ENCODE results near the gene C6orf52. TPM values are rescaled to one million over a fixed set of nuclear protein-coding genes. Genes with fewer than 3 reads are reported as not detected.

C6orf52 gene
- total and polyA plus RNA-seq, 9 of the 15 experiments (the other 6 are each of a cell fraction or from before 2014, with no cell fraction given), result 6.7 to 37.0 (median 11.1) TPM

DNA sequence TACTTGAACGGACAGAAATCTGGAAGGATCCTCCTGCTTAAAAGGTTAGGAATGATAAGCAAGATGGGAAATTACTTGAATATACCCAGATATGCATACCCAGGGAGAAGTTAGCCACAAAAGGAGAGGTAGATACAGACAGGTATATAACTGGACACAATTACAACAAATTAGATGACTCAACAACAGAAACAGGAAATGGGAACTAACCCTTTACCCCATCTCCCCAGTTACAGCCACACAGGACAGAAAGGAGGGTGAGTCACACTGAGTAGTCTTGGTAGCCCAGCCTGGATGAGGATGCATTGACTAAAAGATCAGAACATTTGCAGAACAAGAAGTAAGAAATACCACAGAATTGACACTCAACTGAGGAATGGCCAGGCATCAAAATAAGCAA, 61.2 kb downstream of the C6orf52 start (continued):
- TF ChIP-seq, protein P1, sequence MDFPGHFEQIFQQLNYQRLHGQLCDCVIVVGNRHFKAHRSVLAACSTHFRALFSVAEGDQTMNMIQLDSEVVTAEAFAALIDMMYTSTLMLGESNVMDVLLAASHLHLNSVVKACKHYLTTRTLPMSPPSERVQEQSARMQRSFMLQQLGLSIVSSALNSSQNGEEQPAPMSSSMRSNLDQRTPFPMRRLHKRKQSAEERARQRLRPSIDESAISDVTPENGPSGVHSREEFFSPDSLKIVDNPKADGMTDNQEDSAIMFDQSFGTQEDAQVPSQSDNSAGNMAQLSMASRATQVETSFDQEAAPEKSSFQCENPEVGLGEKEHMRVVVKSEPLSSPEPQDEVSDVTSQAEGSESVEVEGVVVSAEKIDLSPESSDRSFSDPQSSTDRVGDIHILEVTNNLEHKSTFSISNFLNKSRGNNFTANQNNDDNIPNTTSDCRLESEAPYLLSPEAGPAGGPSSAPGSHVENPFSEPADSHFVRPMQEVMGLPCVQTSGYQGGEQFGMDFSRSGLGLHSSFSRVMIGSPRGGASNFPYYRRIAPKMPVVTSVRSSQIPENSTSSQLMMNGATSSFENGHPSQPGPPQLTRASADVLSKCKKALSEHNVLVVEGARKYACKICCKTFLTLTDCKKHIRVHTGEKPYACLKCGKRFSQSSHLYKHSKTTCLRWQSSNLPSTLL (IDR thresholded peaks at IDR 0.05), result no peak
- no peak for TF ChIP-seq FOXA3 (CRISPR knock-in tag; conservative IDR thresholded peaks at IDR 0.05 in 1 of 2, IDR thresholded peaks at IDR 0.05 in 1 of 2)
- no peak for TF ChIP-seq ZNF197 (CRISPR knock-in tag; IDR thresholded peaks at IDR 0.05; ENCODE audit: low read depth)

DNA sequence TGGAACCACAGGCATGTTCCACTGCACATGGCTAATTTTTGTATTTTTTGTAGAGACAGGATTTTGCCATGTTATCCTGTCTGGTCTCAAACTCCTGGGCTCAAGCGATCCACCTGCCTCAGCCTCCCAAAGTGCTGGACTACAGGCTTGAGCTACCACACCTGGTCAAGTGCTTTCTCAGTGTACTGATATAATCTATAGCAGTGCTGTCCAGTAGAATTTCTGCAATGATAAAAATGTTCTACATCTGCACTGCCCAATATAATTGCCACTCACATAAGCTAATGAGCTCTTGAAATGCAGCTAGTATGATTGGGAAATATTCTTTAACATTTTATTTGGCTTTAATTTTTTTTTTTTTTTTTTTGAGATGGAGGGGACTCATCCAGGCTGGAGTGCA, 64.2 kb downstream of the C6orf52 start:
- no peak for DNase-seq (ENCODE audit: extremely low read depth in 1 of 4, low spot score in 3 of 4)
- intact Hi-C loops (cut with micrococcal nuclease), result no loop called here
- H3K79me2 ChIP-seq (ENCODE audit: control insufficient read depth, insufficient read depth, low read length), result no peaks in the 10 kb centered on the region
- H3K4me1 ChIP-seq (replicated peaks in 1 of 2; ENCODE audit: control insufficient read depth in 2 of 2, insufficient read depth in 2 of 2, low read length in 2 of 2), result peaks cover 0 to 13% of the 10 kb centered on the region in 2 experiments; a peak in 2 of 5 replicates
- WGBS (ENCODE audit: insufficient coverage, low coverage, missing lambda C conversion rate), result 10% methylated on average over 1 of the region's 1 CpG
- ChIA-PET POLR2A (interaction anchor here (0.7 kb wide), 1 partner anchor 16 kb away, joined by 4 read pairs; no protein-coding TSS in a partner anchor), CTCF (ENCODE audit: low intra/inter-chr PET ratio) (no interaction called here)
- H3K36me3 ChIP-seq (ENCODE audit: control insufficient read depth, insufficient read depth, low read length), result no peaks in the 10 kb centered on the region
- ATAC-seq, result no peak
- no peaks in the 10 kb centered on the region for H3K27me3 ChIP-seq (ENCODE audit: control insufficient read depth in 2 of 2, insufficient read depth in 2 of 2, low read length in 2 of 2)
- H4K20me1 ChIP-seq (replicated peaks; ENCODE audit: control insufficient read depth, insufficient read depth, low read length), result no peaks in the 10 kb centered on the region
- BruUV-seq (replicated peaks), result no TSS peak
- H2AFZ ChIP-seq (ENCODE audit: low read depth, low read length), result no peak overlapping the region
- H3K4me3 ChIP-seq, result no peak overlapping the region
- in situ Hi-C loops (cut with MboI), result no loop called here
- H3K9ac ChIP-seq (ENCODE audit: insufficient read depth in 1 of 2, low read depth in 2 of 2, low read length in 2 of 2), result no peak overlapping the region
- no peak overlapping the region for H3K4me2 ChIP-seq (ENCODE audit: insufficient read depth, low read length)
- no peaks in the 10 kb centered on the region for H3K9me3 ChIP-seq (replicated peaks; ENCODE audit: control insufficient read depth, insufficient read depth, low read depth, low read length)
- no peaks in the 10 kb centered on the region for H3K9me1 ChIP-seq (ENCODE audit: control insufficient read depth, insufficient read depth, low read length)
- FAIRE-seq, result no peak
- H3K27ac ChIP-seq (ENCODE audit: extremely low read depth, low read depth, low read length), result no peak overlapping the region
- TF ChIP-seq, protein P2, sequence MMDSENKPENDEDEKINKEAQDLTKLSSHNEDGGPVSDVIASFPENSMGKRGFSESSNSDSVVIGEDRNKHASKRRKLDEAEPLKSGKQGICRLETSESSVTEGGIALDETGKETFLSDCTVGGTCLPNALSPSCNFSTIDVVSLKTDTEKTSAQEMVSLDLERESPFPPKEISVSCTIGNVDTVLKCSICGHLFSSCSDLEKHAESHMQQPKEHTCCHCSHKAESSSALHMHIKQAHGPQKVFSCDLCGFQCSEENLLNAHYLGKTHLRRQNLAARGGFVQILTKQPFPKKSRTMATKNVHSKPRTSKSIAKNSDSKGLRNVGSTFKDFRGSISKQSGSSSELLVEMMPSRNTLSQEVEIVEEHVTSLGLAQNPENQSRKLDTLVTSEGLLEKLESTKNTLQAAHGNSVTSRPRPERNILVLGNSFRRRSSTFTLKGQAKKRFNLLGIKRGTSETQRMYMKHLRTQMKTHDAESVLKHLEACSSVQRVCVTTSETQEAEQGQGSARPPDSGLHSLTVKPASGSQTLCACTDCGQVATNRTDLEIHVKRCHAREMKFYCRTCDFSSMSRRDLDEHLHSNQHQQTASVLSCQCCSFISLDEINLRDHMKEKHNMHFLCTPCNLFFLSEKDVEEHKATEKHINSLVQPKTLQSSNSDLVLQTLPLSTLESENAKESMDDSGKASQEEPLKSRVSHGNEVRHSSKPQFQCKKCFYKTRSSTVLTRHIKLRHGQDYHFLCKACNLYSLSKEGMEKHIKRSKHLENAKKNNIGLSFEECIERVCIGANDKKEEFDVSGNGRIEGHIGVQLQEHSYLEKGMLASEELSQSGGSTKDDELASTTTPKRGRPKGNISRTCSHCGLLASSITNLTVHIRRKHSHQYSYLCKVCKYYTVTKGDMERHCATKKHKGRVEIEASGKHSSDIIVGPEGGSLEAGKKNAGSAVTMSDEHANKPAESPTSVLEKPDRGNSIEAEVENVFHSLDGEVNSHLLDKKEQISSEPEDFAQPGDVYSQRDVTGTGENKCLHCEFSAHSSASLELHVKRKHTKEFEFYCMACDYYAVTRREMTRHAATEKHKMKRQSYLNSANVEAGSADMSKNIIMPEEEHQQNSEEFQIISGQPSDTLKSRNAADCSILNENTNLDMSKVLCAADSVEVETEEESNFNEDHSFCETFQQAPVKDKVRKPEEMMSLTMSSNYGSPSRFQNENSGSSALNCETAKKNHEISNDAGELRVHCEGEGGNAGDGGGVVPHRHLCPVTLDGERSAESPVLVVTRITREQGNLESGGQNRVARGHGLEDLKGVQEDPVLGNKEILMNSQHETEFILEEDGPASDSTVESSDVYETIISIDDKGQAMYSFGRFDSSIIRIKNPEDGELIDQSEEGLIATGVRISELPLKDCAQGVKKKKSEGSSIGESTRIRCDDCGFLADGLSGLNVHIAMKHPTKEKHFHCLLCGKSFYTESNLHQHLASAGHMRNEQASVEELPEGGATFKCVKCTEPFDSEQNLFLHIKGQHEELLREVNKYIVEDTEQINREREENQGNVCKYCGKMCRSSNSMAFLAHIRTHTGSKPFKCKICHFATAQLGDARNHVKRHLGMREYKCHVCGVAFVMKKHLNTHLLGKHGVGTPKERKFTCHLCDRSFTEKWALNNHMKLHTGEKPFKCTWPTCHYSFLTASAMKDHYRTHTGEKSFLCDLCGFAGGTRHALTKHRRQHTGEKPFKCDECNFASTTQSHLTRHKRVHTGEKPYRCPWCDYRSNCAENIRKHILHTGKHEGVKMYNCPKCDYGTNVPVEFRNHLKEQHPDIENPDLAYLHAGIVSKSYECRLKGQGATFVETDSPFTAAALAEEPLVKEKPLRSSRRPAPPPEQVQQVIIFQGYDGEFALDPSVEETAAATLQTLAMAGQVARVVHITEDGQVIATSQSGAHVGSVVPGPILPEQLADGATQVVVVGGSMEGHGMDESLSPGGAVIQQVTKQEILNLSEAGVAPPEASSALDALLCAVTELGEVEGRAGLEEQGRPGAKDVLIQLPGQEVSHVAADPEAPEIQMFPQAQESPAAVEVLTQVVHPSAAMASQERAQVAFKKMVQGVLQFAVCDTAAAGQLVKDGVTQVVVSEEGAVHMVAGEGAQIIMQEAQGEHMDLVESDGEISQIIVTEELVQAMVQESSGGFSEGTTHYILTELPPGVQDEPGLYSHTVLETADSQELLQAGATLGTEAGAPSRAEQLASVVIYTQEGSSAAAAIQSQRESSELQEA (IDR thresholded peaks at IDR 0.05; ENCODE audit: low read depth), result no peak
- TF ChIP-seq NFYB (IDR thresholded peaks at IDR 0.05; ENCODE audit: extremely low read depth, insufficient read length) (no peak), ZNF24 (IDR thresholded peaks at IDR 0.05) (no peak), ZNF232 (CRISPR knock-in tag; IDR thresholded peaks at IDR 0.05) (no peak), ZKSCAN8 (CRISPR knock-in tag; IDR thresholded peaks at IDR 0.05) (no peak), MCM5 (IDR thresholded peaks at IDR 0.05; ENCODE audit: low read depth) (no peak), IFI16 (CRISPR knock-in tag; IDR thresholded peaks at IDR 0.05) (no peak), KDM4B (IDR thresholded peaks at IDR 0.05; ENCODE audit: borderline replicate concordance in 2 of 2, low read depth in 1 of 2) (no peak)
